Loucy (cell line): Measurements from ENCODE around the gene SAPCD1.
"Not testable (repeated sequence)": the region's sequence is repeated elsewhere in the genome, so short reads cannot be mapped to it uniquely, and the experiment has no call there.

Experiments
- H2AFZ ChIP-seq: fragments of 200-600 bp; sonication (generic); 2 replicates; pipeline ENCODE4 v1.6.0; 2016; ENCODE audit warnings: antibody characterized with exemption, mild to moderate bottlenecking, low read length, moderate library complexity
- H3F3A ChIP-seq: fragments of 200-600 bp; 2 replicates; pipeline ENCODE4 v1.6.0; 2016; ENCODE audit warnings: antibody characterized with exemption, low read depth, mild to moderate bottlenecking
- H3K27me3 ChIP-seq: fragments of 200-600 bp; sonication (generic); 2 replicates; pipeline ENCODE4 v1.6.1; 2014; ENCODE audit warnings: low read length, mild to moderate bottlenecking; ENCODE audit not compliant: insufficient read depth, poor library complexity, severe bottlenecking
- H3K36me3 ChIP-seq: fragments of 200-600 bp; sonication (generic); 2 replicates; pipeline ENCODE4 v1.6.1; 2016; ENCODE audit warnings: low read length; ENCODE audit not compliant: insufficient read depth
- H3K4me1 ChIP-seq: fragments of 200-600 bp; sonication (generic); 2 replicates; pipeline ENCODE4 v1.5.1; 2014; ENCODE audit warnings: low read length, mild to moderate bottlenecking; ENCODE audit not compliant: insufficient read depth, poor library complexity, severe bottlenecking
- H3K4me2 ChIP-seq: fragments of 200-600 bp; sonication (generic); 2 replicates; pipeline ENCODE4 v1.6.0; 2014; ENCODE audit warnings: antibody characterized with exemption, low read length, low read depth, mild to moderate bottlenecking; ENCODE audit not compliant: poor library complexity, severe bottlenecking
- H3K4me3 ChIP-seq: fragments of 200-600 bp; sonication (generic); 2 replicates; pipeline ENCODE4 v1.5.1; 2014; ENCODE audit warnings: low read length, mild to moderate bottlenecking, mixed read lengths; ENCODE audit not compliant: poor library complexity, severe bottlenecking
- H3K79me2 ChIP-seq: fragments of 200-600 bp; sonication (generic); 2 replicates; pipeline ENCODE4 v1.6.1; 2014; ENCODE audit warnings: low read length; ENCODE audit not compliant: insufficient read depth
- H3K9ac ChIP-seq: fragments of 200-600 bp; sonication (generic); 2 replicates; pipeline ENCODE4 v1.6.0; 2014; ENCODE audit warnings: mild to moderate bottlenecking, low read depth, low read length, moderate library complexity; ENCODE audit not compliant: poor library complexity, severe bottlenecking
- H3K9me2 ChIP-seq: fragments of 200-600 bp; sonication (generic); replicated peaks from 2 replicates; pipeline ENCODE4 v1.6.1; 2016; ENCODE audit warnings: low read depth, low read length, mixed read lengths
- H3K9me3 ChIP-seq: fragments of 200-600 bp; sonication (generic); 2 replicates; pipeline ENCODE4 v1.6.1; 2014; ENCODE audit warnings: mild to moderate bottlenecking, antibody characterized with exemption, low read length, low read depth; ENCODE audit not compliant: insufficient read depth
- H4K20me1 ChIP-seq: fragments of 200-600 bp; sonication (generic); 2 replicates; pipeline ENCODE4 v1.6.0; 2014; ENCODE audit warnings: antibody characterized with exemption, low read length, mild to moderate bottlenecking; ENCODE audit not compliant: insufficient read depth, poor library complexity, severe bottlenecking
- CTCF ChIP-seq: fragments of 200-600 bp; sonication (generic); conservative IDR thresholded peaks from 2 replicates; pipeline ENCODE4 v1.5.1; 2014; ENCODE audit warnings: mild to moderate bottlenecking, antibody characterized with exemption, low read length
- EZH2phosphoT487 ChIP-seq: fragments of 200-600 bp; IDR thresholded peaks from 2 replicates; pipeline ENCODE4 v1.6.1; 2018; ENCODE audit warnings: antibody characterized with exemption, mild to moderate bottlenecking, moderate library complexity, borderline replicate concordance

SAPCD1 gene

GRCh38 chr6:31792761-31793171, 30.3 kb downstream of the SAPCD1 start:
- H2AFZ ChIP-seq = no peak overlapping the region
- peaks cover 7% of the 10 kb centered on the region for H3K27me3 ChIP-seq
- peaks cover 6% of the 10 kb centered on the region; the same call in 1 of the 2 replicates for H3F3A ChIP-seq
- no peaks in the 10 kb centered on the region for H3K9me3 ChIP-seq
- peak overlapping the region; percentile 100 for H3K4me3 ChIP-seq
- H3K36me3 ChIP-seq = peaks cover 8% of the 10 kb centered on the region
- H3K4me2 ChIP-seq = peak overlapping the region; percentile 90
- TF ChIP-seq CTCF = no peak
- no peak for TF ChIP-seq EZH2phosphoT487
- H3K9me2 ChIP-seq = no peaks in the 10 kb centered on the region
- peaks cover 19% of the 10 kb centered on the region for H4K20me1 ChIP-seq
- peaks cover 42% of the 10 kb centered on the region for H3K79me2 ChIP-seq
- H3K4me1 ChIP-seq = peaks cover 42% of the 10 kb centered on the region
- peak overlapping the region; percentile 96 for H3K9ac ChIP-seq

GRCh38 chr6:31793927-31794245, 31.4 kb downstream of the SAPCD1 start:
- H3K36me3 ChIP-seq, H3K9me2 ChIP-seq, H3F3A ChIP-seq, H3K9me3 ChIP-seq, H2AFZ ChIP-seq, H3K27me3 ChIP-seq: not testable (repeated sequence)
- Histone ChIP-seq H3K79me2 (peaks cover 43% of the 10 kb centered on the region), H3K9ac (peak overlapping the region; percentile 96), H4K20me1 (peaks cover 19% of the 10 kb centered on the region), H3K4me3 (peak overlapping the region; percentile 100), H3K4me2 (peak overlapping the region; percentile 90), H3K4me1 (peaks cover 49% of the 10 kb centered on the region)

- peaks cover 7% of the 10 kb centered on the region for H3K27me3 ChIP-seq
- peaks cover 9% of the 10 kb centered on the region; the same call in 1 of the 2 replicates for H3F3A ChIP-seq
- H3K9me2 ChIP-seq = no peaks in the 10 kb centered on the region
- peaks cover 6% of the 10 kb centered on the region for H3K36me3 ChIP-seq
- H3K9ac ChIP-seq = peak overlapping the region; percentile 96
- H3K4me1 ChIP-seq = peaks cover 49% of the 10 kb centered on the region
- H3K79me2 ChIP-seq = peaks cover 47% of the 10 kb centered on the region
- H3K4me2 ChIP-seq = peak overlapping the region; percentile 90
- H4K20me1 ChIP-seq = peaks cover 19% of the 10 kb centered on the region
- no peak overlapping the region for H2AFZ ChIP-seq
- H3K9me3 ChIP-seq = no peaks in the 10 kb centered on the region
- peak overlapping the region; percentile 100 for H3K4me3 ChIP-seq
- TF ChIP-seq CTCF (no peak), EZH2phosphoT487 (no peak)
These were observed 31.9 kb downstream of the SAPCD1 start for GRCh38 chr6:31794294-31794865.
